HL-60 (cell line): ENCODE measurements around the gene WDPCP.

ENCODE experiments used
- DNase-seq, 2 experiments: peaks; one replicate each; pipeline ENCODE4 v3.0.0-alpha.2; 2010 to 2020; ENCODE audit warnings: low read depth in 1 of 2, low spot score in 1 of 2
- H3K27ac ChIP-seq: fragments of 250-450 bp; sonication (Bioruptor Pico); replicated peaks from 2 replicates; pipeline ENCODE4 v1.5.1; 2020; ENCODE audit warnings: mild to moderate bottlenecking, moderate library complexity
- H3K27me3 ChIP-seq: fragments of 250-450 bp; sonication (Bioruptor Pico); 2 replicates; pipeline ENCODE4 v1.5.1; 2021; ENCODE audit warnings: mild to moderate bottlenecking, moderate library complexity; ENCODE audit not compliant: insufficient read depth, poor library complexity, severe bottlenecking
- H3K4me3 ChIP-seq: replicated peaks from 2 replicates; pipeline ENCODE4 v1.5.1; 2011; ENCODE audit warnings: mild to moderate bottlenecking, control low read depth, low read length; ENCODE audit not compliant: insufficient read depth
- GABPA ChIP-seq: IDR thresholded peaks from 2 replicates; pipeline ENCODE4 v1.6.1; 2012; ENCODE audit warnings: low read depth
- POLR2AphosphoS5 ChIP-seq: IDR thresholded peaks from 2 replicates; pipeline ENCODE4 v1.6.1; 2012; ENCODE audit warnings: low read depth
- SPI1 ChIP-seq: IDR thresholded peaks from 2 replicates; pipeline ENCODE4 v1.6.1; 2012; ENCODE audit warnings: low read depth, mild to moderate bottlenecking, borderline replicate concordance
- TF ChIP-seq, protein P1 (sequence below): IDR thresholded peaks from one replicate; pipeline ENCODE4 v1.5.1; 2011; ENCODE audit warnings: low read length, control low read depth, inconsistent platforms; ENCODE audit not compliant: insufficient read depth
- TF ChIP-seq, protein P2 (sequence below): IDR thresholded peaks from 2 replicates; pipeline ENCODE4 v1.6.1; 2012; ENCODE audit warnings: low read depth; ENCODE audit not compliant: insufficient replicate concordance

The WDPCP gene

DNA sequence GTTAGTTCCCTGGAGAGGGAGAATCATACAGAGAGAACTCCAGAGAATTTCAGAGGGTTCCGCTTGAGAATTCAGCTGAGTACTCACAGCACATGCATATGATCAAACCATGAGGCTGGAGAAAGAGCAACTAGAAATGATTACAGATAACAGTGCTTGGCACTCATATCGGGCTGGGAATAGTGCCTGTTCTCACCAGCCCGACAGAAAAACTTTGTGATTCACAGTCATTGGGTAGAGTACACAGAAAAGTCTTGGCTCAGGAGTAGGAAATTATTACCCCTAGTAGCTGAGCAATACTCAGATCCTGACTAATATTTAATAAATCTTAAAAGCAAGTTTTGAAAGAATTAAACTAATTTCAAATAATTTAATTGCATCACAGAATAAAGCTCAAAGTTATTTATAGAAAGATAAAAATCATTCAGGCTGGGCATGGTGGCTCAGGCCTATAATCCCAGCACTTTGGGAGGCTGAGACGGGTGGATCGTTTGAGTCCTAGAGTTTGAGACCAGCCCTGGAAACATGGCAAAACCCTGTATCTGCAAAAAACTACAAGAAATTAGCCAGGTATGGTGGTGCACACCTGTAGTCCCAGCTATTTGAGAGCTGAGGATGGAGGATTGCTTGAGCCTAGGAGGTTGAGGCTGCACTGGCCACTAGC, 6.8 kb downstream of the WDPCP start:
- Histone ChIP-seq H3K27me3 (no peaks in the 10 kb centered on the region), H3K27ac (peak overlapping the region; percentile 12), H3K4me3 (no peak overlapping the region)
- DNase-seq, result peak in 1 of 2 experiments; percentile 9
- TF ChIP-seq GABPA (no peak), POLR2AphosphoS5 (no peak), SPI1 (no peak)
- TF ChIP-seq, protein P1, sequence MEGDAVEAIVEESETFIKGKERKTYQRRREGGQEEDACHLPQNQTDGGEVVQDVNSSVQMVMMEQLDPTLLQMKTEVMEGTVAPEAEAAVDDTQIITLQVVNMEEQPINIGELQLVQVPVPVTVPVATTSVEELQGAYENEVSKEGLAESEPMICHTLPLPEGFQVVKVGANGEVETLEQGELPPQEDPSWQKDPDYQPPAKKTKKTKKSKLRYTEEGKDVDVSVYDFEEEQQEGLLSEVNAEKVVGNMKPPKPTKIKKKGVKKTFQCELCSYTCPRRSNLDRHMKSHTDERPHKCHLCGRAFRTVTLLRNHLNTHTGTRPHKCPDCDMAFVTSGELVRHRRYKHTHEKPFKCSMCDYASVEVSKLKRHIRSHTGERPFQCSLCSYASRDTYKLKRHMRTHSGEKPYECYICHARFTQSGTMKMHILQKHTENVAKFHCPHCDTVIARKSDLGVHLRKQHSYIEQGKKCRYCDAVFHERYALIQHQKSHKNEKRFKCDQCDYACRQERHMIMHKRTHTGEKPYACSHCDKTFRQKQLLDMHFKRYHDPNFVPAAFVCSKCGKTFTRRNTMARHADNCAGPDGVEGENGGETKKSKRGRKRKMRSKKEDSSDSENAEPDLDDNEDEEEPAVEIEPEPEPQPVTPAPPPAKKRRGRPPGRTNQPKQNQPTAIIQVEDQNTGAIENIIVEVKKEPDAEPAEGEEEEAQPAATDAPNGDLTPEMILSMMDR, result no peak
- TF ChIP-seq, protein P2, sequence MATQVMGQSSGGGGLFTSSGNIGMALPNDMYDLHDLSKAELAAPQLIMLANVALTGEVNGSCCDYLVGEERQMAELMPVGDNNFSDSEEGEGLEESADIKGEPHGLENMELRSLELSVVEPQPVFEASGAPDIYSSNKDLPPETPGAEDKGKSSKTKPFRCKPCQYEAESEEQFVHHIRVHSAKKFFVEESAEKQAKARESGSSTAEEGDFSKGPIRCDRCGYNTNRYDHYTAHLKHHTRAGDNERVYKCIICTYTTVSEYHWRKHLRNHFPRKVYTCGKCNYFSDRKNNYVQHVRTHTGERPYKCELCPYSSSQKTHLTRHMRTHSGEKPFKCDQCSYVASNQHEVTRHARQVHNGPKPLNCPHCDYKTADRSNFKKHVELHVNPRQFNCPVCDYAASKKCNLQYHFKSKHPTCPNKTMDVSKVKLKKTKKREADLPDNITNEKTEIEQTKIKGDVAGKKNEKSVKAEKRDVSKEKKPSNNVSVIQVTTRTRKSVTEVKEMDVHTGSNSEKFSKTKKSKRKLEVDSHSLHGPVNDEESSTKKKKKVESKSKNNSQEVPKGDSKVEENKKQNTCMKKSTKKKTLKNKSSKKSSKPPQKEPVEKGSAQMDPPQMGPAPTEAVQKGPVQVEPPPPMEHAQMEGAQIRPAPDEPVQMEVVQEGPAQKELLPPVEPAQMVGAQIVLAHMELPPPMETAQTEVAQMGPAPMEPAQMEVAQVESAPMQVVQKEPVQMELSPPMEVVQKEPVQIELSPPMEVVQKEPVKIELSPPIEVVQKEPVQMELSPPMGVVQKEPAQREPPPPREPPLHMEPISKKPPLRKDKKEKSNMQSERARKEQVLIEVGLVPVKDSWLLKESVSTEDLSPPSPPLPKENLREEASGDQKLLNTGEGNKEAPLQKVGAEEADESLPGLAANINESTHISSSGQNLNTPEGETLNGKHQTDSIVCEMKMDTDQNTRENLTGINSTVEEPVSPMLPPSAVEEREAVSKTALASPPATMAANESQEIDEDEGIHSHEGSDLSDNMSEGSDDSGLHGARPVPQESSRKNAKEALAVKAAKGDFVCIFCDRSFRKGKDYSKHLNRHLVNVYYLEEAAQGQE, result no peak

DNA sequence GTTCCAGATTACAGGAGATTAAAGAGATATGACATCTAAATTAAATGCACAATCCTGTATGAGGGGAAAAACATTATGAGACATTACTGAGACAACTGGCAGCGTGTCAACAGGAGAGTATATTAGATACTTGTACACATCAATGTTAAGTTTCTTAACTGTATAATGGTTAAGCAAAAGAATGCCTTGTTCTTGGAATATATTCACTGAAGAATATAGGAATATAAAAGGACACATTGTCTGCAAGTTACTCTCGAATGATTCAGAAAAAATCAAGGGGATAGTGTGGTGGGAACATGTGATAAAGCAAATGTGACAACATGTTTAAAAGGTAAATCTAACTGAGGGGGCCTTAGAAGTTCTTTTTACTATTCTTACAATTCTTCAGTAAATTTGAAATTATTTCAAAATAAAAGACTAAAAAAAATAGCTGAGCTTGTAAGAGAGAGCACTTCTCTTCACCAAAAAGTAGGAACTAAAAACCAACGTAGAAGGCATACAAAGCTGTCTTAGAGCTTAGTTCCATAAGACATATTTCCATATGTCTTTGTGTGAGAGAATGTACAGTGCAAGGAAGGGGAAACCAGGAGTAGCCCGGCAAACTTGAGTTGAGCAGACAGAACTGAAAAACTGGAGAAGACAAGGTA, 7.5 kb downstream of the WDPCP start:
- no peaks in the 10 kb centered on the region for H3K27me3 ChIP-seq
- H3K4me3 ChIP-seq, result no peak overlapping the region
- TF ChIP-seq GABPA (no peak), SPI1 (no peak), POLR2AphosphoS5 (no peak)
- TF ChIP-seq, protein P2, result no peak
- TF ChIP-seq, protein P1, result no peak
- no peak for DNase-seq
- peak overlapping the region; percentile 12 for H3K27ac ChIP-seq

DNA sequence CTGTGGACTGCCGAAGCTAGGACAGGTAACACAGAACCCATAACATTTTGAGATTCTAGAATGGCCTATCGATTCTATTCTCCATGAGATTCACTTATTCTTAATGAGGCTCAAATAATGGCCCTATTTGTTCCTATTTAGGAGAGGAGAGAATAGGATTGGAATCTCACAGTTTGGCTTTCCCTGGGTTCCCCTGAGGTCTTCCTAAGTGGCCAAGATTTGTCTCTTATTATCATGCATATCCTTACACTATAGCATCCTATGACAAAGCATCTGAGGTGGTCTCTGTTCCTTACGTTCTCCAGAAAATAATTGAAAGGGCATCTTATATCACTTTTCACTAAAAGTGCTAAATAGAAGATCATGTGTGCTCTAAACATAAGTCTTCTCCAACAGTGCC, 9.5 kb downstream of the WDPCP start:
- DNase-seq, result no peak

More for the DNA sequence above, 9.5 kb downstream of the WDPCP start:
- Histone ChIP-seq H3K27ac (no peak overlapping the region), H3K4me3 (no peak overlapping the region), H3K27me3 (no peaks in the 10 kb centered on the region)
- TF ChIP-seq, protein P2, result no peak
- TF ChIP-seq, protein P1, result no peak
- no peak for TF ChIP-seq SPI1
